ENCODE results near the gene PEAR1.
A peak's percentile ranks its signal among the peaks of the same experiment; 100 is the strongest.

PEAR1 gene, protein sequence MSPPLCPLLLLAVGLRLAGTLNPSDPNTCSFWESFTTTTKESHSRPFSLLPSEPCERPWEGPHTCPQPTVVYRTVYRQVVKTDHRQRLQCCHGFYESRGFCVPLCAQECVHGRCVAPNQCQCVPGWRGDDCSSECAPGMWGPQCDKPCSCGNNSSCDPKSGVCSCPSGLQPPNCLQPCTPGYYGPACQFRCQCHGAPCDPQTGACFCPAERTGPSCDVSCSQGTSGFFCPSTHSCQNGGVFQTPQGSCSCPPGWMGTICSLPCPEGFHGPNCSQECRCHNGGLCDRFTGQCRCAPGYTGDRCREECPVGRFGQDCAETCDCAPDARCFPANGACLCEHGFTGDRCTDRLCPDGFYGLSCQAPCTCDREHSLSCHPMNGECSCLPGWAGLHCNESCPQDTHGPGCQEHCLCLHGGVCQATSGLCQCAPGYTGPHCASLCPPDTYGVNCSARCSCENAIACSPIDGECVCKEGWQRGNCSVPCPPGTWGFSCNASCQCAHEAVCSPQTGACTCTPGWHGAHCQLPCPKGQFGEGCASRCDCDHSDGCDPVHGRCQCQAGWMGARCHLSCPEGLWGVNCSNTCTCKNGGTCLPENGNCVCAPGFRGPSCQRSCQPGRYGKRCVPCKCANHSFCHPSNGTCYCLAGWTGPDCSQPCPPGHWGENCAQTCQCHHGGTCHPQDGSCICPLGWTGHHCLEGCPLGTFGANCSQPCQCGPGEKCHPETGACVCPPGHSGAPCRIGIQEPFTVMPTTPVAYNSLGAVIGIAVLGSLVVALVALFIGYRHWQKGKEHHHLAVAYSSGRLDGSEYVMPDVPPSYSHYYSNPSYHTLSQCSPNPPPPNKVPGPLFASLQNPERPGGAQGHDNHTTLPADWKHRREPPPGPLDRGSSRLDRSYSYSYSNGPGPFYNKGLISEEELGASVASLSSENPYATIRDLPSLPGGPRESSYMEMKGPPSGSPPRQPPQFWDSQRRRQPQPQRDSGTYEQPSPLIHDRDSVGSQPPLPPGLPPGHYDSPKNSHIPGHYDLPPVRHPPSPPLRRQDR

DNA sequence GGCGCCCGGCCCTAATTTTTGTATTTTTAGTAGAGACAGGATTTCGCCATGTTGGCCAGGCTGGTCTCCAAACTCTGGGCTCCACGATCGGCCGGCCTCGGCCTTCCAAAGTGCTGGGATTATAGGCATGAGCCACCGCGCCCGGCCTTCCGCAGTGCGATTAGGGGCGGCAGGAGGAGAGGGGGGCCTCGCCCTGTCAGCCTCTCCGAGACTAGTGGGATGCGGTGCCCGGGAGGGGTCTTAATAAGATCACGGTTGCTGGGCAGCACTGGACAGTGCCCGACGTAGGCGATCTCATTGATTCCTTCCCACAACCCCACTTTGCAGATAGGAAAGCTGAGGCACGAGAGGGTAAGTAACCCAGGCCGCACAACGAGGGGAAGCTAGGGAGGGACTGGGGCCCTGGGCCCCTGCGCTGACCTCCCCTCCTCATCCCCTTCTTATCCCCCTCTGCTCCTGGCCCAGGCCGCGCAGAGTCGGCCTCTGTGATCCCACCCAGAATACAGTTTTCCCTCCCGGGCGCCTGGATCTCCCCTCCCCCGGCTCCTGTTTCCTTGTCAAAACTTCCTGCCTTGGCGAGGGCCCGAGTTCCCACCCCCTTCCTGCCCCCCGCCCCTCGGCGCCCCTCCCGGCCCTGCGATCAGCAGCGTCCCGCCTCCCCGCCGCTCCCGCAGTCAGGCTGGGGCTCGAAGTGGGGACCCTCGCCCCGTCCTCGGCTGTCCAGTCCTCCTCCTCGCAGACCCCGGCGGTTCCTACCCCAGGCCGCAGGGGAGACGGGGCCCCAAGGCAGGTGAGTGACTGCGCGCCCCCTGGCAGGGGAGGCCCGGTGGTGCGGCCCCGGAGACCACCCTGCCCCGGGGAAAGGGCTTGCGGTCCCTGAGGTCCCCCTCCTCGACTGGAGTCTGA, at the start of gene PEAR1:
Gene PEAR1 (plus strand): TSS at position 671 of the 906 bp plus-strand sequence. CDS start 10,209 bp downstream, outside the sequence.
- no peak for DNase-seq

DNA sequence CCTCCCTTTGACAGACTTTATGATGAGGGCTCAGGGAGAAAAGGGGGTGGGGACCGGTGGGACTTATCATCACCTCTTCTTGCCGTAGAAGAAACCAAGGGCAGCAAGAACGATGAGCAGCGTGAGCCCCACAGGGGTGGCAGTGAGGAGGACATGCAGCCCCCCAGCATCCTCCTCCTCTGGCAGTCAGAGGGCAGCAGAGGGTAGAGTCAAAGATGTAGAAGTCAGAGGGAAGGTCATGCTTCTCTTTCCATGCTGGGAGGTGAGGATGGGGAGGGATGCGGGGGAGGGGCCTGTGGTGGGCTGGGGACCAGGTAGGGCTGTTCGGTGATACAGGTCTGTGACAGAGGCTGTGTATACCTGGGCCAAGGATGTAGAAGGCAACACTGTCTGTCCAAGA, 49.4 kb upstream of the PEAR1 start:
- no peak for DNase-seq

DNA sequence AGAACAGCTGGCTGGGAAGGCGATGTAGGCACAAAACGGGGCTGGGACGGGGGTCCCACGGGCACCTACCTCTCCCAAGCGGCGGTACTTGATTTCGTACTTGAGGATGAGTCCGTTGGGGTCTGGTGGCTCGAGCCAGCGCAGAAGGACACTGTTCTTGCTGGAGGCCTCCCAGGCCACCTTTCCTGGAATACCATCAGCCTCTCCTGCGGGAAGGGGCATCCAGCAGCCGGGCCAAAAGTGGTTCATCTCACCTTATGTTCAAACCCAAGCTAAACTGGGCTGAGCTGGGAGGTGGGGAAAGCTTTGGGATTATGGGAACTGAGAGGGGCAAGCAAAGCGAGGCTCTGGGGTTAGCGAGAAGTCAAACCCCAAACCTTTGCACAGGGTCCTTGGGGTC, 48.9 kb upstream of the PEAR1 start:
- no peak for DNase-seq

DNA sequence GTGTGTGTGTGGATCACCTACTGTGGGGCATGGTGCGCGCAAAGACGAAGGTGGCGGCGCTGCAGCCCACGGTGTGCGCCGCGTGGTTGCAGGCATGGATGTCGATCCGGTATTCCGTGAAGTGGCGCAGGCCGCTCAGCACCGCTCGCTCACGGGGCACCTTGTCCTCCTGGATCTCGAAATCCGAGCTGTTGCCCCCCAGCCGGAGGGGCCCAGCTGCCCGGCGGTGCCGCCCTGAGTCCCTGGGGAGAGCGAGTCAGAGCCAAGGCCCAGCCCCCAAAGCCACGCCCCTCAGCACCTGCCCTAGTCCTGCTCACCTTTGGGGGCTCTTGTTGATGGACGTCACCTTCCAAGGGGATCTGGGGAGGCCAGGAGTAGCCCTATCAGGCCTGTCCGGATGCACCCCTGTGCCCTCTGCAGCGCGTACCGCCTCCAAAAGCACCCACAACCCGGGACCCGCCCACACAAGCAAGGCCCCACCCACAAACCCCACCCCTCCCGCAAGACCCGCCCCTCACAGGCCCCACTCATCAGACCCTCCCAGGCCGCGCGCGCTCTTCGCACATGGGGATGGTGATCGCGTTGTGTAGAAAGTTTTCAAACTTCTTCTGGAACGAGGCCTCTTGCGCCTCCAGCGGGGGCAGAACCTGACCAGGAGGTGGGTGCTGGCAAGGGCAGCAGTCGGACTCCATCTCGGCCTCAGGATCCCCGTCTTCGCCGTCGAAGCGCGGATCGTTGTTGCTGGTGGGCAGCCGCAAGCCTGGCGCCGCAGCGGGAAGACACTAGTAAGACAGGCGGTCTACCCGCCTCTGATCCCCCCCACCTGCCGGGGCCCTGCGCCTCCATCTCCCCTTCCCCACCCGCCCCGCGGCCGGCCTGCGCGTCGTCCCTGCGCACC, 48.2 kb upstream of the PEAR1 start:
- DNase-seq, result no peak

DNA sequence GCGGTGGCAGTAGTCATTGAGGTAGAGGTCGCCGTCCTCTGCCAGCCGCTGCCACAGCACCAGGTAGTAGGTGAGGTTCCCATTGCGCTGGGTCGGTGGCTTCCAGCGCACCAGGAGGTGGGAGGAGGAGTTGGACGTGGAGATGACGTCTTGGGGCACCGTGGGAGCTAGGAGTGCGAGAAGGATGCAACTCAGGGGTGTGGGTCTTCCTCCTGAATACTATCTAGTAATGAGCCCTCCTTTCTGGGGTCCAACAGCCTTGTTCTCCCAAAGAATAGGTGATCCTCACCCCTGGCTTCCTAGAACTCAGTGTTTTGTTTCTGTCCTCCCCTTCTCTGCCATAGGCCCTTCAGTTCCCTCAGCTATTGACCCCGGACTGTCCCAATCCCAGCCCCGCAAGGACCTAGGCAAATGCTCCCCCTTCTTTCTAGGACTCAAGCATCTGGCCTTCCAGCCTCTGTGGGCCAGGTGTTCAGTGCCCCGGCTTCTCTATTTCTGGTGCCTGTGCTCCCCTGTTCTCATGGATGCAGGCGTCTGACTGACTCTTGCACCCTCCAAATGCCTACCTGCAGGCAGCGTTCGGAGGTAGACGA, 47.5 kb upstream of the PEAR1 start:
- no peak for DNase-seq

DNA sequence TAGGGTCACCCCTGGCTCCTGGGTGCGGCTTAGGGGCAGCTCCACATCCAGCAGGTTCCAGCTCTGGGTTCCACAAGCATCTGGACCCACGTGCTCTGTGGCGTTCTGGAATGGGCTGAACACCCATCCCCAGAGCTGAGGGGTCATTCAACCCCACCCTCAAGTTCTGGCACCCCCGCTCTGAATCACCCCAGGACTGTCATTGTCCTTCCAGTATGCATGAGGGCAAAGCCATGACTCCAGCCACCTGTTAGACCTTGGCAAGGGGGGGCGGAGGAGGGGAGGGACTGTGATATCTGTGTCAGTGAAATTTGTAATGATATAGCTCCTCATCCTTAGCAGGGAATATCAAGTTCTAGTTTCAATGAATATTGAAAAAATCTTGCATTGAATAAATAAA, 46.9 kb upstream of the PEAR1 start:
- DNase-seq, result no peak

DNA sequence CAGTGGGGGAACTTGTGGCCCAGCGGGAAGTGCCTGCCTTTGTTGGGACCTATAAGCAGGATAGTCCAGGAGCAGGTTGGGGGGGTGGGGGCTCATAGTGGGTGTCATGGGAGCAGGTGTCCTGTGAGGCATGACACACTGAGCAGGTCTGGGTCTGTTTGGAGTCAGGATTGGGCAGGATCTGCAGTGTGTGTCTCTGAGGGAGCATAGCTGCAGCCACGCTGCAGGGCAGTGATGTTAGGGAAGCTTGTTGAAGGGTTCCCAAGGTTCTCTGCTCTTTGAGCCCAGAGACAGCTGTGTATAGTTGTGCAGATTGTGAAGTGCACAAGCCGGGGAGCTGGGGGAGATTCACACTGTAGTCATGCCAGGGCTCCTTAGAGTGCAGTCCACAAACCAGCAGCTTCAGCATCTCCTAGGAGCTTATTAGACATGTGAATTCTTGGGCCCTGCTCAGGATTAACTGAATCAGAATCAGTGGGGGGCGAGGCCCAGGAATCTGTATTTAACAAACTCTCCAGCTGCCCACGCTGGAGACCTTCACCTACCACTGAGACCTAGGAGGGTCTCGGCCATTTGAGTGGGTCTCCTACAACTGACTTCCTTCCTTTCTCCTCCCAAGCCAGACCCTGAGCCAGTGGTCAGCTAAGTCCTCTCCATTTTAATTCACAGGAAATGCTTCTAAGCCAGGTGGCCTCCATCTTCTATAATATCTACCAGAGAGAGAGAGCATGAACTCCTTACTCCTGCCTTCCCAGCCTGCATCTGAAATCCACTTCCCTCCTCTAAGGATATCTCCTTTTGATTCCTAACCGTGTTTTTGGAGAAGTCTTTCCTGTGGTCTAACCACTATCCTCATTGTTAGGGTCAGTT, 45.7 kb upstream of the PEAR1 start:
- DNase-seq, result no peak

DNA sequence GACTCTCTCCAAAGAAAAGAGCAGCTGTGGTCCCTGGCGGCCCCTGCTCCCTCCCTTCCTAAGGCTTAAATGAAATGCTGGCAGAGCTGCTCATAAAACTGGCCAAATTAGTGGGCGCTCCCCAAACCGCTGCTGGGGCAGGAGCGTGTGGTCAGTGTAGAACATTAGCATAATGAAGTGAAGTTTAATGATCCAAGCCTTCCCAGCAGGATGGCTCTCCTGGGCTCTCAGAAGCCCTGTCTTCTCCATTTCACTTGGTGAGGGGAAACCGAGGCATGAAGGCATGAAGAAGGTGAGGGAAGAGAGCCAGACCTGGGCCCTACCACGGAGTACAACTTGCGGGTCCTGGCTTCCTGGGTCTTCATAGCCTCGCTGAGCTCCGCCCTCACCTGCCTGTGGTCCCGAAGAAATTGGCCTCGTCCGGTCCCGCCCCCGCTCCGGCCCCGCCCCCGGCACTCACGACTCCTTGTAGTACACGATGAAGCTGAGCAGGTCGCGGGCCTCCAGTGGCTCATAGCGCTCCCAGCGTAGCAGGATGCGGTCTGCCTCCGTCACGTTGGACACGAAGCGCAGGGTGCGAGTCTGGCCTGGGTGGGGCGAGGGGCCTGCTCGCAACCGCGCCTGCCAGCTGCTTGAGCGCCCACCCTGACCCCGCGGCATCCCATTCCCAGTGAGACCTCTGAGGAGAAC, 44.9 kb upstream of the PEAR1 start:
- peak; percentile 69 for DNase-seq

DNA sequence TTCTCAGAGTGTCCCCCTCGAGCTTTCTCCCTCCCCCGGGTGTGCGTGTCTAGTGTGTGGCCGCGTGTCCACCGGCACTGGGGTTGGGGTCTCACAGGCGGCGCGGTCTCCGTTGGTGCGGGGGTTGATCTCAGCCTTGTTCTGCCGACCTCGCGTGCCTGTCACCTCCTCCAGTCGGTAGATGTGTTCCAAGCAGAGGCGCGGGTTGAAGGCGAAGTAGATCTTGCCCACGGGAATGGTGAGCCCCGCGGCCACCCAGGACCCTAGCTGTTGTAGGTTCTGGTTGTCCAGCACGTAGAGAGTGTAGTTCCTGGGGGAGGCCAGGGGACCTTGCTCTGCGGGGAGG, 44.4 kb upstream of the PEAR1 start:
- DNase-seq, result no peak

DNA sequence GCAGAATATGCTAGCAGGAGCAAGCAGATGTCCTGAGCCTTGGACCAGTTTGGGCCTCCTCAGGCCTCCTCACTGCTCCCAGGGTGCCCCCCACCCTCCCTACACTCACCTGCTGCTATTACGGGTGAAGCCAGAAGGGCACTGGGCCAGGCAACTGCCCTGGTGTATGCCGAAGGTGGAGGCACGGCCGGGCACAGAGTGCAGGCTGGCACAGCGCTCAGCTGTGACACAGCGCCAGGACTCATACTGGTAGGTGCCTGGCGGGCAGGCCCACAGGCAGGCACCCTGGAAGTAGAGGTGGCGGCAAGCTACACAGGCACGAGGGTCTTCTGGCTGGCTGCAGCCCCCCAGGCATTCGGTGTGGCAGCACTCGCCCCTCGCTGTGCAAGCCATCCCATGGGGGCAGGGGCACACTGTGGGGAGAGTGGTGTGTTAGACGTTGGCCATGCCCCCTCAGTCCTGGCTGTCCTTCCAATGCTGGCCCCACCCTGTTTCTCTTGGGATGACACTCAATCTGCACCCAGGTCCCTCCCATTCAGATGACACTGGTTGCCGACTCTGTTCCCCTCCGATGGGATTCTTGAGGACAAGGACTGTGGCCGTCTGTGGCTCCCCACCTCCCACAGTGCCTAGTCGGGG, 41.6 kb upstream of the PEAR1 start:
- no peak for DNase-seq

DNA sequence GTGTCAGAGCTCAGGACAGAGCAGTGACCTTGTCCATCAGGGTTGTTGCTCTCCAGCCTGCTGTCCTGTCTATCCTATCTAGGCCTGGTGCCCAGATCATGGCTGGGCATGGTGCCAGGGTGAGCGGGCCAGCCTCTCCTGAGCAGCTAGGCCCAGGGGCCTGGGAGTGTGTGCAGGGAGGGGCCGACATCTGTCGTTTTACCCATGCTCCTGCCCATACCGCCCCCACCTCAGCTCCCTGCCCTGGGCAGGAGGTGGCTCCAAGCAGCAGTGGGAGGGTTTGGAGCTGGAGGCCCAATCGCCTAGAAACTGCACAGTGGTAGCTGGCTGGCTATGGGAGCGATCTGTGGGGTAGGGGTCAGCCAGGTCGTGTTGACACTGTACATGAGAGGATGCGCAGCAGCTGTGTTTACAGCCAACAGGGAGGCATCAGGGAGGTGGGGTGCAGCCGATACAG, 41.1 kb upstream of the PEAR1 start:
- DNase-seq, result no peak

DNA sequence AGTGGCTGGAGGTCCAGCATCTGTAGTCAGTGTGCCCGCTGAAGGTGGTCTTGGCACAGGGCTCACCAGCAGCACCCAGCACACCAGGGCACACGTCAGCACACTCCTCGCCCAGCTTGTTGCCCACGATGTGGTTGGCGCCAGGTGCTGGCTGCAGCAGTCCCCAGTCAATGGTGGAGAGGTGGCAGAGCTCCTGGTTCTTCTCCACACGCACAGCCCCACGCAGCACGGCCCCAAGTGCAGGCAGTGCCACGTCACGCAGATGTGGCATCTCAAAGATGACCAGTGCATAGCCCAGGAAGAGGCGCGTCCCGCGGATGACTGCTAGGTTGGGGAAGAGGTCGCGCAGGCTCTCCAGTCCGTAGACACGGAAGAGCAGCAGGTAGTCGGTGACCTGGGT, 39.8 kb upstream of the PEAR1 start:
- no peak for DNase-seq

DNA sequence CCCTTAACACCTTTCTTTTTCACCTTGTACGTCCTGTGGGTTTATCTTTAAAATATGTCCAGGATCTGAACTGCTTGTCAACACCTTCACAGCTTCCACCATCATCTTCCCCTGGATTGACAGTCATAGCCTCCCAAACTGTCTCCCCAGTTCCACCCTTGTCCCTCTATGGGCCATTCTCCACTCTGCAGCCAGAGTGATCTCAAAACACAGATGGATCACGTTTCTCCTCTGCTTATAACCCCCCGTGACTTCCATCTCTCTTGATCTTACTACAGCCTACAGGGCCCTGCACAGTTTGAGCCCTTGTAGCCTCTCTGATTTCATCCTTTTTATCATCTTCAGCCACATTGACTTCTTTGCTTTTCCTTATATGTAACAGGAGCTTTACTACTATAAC, 38.9 kb upstream of the PEAR1 start:
- DNase-seq, result no peak

DNA sequence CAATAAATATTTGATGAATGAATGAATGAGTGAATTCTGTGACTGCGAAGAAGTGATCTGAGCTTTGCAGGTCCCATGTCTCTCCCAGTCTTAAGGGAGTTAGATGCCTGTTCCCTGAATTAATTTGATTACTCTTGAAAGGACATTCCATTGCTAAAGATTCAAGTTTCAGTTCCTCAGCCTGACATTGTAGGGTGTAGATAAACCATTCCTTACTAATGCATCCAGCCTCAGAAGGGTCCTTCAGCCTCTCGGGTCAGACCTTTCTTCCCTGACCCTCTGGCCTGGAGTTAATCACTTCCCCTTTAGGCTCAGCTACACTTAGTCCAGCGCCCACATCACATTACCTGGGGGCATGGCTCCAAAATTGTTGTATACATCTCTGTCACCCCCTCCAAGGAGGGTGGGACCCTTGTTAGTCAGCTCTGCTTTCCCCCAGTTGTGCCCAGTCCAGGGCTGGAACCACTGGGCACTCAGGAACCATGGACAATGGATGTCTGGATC, 37.2 kb upstream of the PEAR1 start:
- no peak for DNase-seq

DNA sequence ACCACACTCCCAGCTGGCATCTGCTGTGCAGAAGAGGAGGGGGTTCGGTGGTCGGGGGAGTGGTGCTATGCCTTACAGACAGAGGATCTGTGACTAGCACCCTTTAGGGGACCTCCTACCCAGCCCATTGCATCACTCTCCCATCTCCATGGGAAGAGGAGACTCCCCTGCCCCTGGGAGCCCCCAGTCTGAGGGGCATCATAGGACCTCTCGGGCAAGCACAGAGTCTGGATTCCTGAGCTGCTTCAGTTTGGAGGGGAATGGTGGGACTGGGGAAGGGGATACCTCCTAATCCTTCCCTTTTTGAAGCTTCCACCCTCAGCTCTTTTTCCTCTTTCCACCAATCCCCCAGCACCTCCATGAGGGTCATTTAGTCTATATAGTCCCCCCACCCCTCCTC, 36.0 kb upstream of the PEAR1 start:
- DNase-seq, result no peak

DNA sequence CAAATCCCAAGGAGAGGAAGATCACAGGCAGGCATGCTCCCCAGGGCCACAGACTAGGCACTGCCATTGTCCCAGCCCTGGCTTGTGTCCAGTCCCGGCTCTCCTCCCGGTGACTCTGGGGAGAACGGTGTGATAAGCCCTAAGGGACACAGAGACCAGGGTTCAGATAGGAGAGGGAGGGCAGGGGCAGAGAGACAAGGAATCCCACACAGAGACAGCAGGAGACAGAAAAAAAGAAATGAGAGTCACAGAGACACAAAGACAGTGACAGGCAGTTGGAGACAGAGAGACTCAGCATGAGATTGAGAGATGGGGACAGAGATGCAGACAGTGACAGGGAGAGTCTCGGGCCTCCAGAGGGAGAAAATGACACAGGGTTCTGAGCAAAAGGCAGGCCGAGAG, 35.0 kb upstream of the PEAR1 start:
- DNase-seq, result no peak

DNA sequence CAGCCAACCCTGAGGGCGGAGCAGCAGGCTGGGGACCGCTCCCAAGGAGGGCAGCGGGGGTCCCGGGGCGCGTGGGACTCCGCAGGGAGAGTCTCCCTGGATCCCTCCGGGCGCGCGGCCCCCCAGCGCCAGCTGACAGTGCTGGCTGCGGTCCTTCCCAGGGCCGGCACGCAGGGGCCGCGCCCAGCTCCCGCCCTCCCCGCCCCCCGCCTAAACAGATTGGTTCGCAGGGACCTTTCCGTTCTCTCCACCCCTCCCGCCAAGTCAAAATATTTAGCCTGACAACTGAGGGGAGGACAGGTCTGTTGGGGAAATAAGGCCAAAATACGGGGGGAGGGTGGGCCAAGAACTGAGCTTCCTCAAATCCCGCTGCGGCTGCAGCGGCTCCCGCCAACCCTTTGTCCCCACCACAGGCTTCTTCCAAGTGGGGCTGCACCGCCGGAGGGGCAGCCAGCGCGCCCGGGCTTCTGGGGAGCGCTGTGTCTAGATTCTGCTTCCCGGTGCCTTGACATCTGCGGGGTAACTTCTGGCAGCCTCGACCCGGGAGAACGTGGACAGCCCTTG, 34.5 kb upstream of the PEAR1 start, which contains the start of gene INSRR:
Gene INSRR (minus strand): TSS at position 159 of the 564 bp plus-strand sequence. CDS start 496 bp downstream, outside the sequence.
- no peak for DNase-seq

DNA sequence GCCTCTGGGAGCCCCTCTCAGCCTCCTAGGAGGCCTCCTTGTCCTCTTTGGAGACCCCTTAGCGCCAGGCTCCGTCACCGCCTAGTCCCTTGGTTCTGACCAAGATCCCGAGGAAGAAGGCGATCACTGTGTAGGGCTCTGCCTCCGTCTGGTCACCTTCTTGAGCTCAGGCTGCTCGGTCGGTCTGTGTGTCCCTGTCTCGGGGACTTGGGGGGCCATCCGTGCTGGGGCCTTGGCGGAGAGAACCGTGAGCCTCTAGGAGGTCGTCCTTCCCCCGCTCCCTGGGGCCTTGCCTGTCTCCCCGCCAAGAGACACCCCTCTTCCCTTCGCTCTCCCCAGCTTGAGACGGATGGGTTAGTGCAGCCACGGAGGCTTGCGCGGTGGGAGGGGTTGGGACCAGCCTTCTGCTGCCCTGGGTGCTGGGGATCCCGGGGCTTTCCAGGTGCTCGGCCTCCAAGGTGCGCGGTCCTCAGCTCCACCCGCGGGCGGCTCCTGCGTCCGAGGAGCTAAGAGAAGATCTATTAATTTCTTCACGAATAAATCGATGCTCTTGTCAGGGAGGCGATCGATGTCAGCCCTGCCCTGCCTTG, 33.9 kb upstream of the PEAR1 start:
- no peak for DNase-seq
